NCI-H2227 (cell line): ENCODE results near the gene FCHO1.

Experiments used
- DNase-seq: peaks from one replicate; lab custom pipeline; 2025; ENCODE audit not compliant: unreplicated experiment; lab: John Stamatoyannopoulos, UW

Gene FCHO1

GRCh38 chr19:17829855-17830566, 78.7 kb downstream of the FCHO1 start:
- peak; percentile 86 for DNase-seq

- DNase-seq, result peak; percentile 88
These were observed 79.5 kb downstream of the FCHO1 start for GRCh38 chr19:17830567-17831418.

GRCh38 chr19:17831419-17831888, 80.2 kb downstream of the FCHO1 start:
- peak; percentile 27 for DNase-seq

- no peak for DNase-seq
These were observed 81.3 kb downstream of the FCHO1 start for GRCh38 chr19:17832443-17833208.

DNA sequence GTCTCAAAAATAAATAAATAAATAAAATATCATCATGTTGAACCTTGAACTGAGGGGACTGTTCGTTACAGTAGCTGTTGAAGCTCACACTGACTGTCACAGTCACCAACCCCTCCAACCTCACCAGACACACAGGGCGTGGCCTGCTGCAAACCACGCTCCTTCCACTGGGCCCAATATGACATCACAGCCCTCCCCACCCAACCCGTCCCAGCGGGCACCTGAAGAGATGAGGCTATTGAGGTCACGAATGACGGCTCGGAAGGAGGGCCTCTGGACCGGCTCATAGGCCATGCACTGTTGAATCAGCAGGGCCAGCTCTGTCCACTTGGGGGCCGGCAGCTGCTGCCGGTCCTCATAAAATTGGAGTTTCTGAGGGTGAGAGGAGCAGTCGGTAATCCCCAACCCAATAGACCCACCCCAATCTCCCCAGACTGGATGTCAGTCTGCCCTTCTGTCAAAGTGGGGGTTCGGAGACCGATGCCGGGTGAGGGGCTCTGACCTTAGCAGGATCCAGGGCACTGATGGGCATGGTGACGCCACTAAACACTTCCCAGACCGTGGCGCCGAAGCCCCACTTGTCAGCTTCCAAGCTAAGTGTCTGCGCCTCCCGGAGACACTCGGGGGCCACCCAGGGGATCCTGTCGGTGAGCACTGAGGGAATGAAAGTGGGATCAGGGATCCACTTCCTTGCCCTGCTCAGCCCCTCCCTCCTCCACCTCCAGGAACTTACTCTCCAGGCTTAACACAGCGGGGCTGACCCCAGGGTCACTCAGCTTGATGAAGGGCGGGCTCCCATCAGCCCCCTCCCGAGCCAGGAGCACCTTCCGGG, 83.3 kb downstream of the FCHO1 start:
- DNase-seq, result no peak

DNA sequence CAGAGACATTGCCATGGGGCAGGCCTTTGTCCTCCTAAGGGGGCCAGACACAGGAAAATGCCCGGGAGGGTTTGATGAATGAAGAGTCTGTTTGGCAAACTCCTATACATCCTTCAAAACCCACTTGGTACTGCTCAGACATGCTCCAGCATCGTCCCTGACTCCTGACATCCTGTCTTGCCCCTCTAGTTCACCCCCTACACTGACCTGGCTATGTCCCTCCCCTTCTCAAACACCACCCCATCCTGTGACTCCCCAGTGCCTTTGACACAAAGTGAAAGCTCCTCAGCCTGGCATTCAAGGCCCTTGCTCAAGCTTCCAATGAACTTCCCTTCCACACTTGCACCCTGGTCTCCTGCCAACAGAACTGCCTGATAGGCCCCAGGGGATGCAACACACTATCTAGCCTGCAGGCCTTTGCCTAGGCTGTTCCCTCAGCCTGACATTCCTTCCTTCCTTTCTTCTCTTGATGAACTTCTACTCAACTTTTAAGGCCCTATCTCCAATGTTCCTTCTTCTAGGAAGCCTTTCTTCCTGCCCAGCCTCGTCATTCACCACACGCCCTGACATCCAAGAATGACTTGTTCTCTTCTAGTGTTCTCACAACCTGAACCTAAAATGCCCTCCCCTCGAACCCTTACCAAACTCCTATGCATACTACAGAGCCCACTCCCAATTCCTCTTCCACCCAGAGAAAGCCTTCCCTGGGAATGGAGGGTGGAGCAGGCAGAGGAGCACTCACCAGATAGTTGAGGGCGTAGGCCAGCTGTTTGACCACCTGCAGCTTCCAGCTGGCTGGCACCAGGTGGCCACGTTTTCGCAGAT, 84.1 kb downstream of the FCHO1 start:
- no peak for DNase-seq

GRCh38 chr19:17836530-17836929, 85.3 kb downstream of the FCHO1 start:
- DNase-seq, result no peak

GRCh38 chr19:17837972-17838371, 86.7 kb downstream of the FCHO1 start:
- no peak for DNase-seq
